IPS DF 4.7 (cell line): ENCODE measurements around the gene NKAIN2.
"Not testable (repeated sequence)": the region's sequence is repeated elsewhere in the genome, so short reads cannot be mapped to it uniquely, and the experiment has no call there.

Experiments used
- DNase-seq: peaks from one replicate; pipeline ENCODE4 v3.0.0-alpha.2; 2013; ENCODE audit warnings: low spot score; ENCODE audit errors: extremely low read depth

Gene NKAIN2

DNA sequence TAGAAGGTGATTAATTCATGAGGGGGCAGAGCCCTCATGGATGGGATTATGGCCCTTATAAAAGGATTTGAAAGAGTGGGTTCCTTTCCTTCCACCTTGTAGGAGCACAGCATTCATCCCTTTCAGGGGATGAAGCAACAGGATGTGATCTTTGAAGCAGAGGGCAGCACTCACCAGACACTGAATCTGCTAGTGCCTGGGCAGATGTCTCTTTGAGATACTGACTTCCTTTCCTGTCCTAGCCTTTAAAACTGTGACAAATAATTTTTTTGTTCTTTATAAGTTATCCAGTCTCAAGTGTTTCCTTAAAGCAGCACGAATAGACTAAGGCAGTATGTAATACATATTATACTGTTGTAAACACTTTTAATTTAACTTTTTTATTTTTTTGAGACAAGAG lies 620.0 kb downstream of the NKAIN2 start:
- DNase-seq = no peak

DNA sequence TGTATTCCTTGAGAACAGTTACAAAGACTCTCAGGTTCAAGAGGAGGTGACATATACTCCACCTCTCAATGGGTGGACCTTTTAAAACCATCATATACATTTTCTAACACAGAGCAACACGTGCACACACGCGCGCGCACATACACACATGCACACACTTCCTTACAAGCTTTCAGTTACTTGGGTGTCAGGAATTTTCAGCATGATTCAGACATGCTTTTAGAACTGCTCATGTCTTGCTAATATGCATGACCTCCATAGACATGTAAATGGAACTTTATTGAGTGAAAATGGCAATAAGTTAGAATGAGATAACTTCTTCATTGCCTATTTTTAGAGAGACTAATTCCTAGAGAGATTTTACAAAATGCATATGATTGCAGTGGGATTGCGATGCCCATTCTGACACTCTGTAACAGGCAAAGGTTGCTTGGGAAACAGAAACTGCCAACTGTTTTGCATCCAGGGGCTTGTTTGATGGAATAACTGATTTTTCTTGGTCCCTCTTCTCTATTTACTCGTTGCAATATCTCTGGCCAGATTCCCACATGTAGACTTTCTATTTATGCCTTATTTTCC lies 627.2 kb downstream of the NKAIN2 start:
- DNase-seq = no peak

DNA sequence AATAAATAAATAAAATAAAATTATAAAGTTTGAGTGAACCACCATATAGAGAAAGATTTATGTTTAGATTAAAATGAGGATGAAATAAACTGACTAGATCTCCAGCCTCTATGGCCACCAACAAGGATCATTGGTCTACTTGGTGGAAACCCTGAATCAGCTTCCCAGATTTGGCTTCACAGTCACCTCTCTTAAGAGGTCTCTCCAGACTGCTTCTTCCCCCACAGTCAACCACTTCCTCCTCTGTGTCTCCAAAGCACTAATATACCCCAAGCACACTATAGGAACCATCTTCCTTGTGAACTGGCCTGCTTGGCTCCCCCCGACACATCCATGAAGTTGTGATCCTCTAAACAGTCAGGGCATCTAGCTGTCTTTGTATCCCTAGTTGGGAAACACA lies 629.0 kb downstream of the NKAIN2 start:
- no peak for DNase-seq

DNA sequence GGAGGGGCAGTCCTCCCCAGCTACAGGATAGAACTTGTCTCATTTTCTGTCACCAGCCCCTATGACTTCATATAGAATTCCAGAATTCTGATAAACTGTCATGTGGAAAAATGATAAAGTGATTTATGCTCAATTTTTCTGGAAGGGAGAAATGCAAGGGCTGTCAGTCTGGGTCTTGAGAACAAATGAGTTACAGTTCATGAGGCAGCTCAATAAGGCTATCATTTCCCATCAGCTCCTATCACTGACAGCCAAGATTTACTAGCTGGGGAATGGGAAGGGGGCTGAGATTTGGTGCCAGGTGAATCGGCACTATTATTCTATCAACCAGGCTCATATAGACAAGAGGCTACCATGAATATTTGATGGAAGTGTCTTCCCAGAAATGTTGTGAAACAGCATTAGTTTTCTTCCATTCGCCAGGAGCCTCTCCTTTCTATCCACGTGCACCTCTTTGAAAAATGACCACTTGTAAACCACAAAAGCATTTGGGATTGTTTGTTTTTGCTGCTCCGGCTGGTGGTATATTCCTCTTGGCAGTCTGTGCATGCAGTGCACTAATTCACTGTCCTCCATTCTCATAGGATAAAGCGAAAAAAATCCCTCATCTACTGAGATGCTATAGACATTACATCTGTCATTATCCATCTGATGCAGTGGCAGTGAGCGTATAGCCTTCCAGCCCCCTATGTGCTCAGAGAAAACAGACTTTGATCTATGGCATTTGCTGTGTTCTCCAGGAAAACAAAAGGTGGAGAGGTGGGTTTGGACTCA lies 629.9 kb downstream of the NKAIN2 start:
- DNase-seq = no peak

DNA sequence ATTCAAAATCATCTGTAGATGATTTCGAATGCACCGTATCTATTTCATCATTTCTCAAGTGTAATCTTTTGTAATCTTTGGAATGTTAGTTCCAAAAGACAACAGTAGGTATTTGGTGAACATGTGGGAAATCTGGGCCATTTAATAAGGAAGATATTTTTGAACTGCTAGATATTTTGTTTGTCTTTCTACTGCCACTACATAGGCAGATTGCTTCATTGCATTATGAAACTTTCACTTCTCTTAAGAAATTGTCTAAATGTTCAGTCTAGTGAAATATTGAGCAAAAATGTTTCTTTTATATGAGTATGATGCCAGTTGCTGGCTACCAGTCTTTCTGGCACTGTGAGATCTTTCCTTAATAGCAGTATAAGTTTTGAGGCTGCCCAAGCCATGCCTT lies 630.8 kb downstream of the NKAIN2 start:
- DNase-seq = no peak

DNA sequence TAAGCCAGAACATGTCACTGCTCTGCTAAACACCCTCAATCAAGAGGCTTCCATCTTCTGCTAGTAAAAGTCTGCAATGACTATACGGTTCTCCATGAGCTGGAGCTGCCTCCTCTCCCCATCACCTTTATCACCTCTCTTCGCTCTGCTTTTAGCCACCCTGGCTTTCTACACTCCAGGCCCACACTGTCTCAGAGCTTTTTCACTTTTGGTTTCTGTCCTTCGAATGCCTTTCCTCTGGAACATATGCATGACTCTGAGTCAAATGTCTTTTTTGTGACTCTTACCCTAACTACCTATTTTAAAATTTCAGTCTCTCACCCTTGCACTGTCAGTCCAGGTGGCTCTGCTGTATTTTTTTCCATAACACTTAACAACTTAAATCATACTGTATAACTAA lies 633.1 kb downstream of the NKAIN2 start:
- no peak for DNase-seq

DNA sequence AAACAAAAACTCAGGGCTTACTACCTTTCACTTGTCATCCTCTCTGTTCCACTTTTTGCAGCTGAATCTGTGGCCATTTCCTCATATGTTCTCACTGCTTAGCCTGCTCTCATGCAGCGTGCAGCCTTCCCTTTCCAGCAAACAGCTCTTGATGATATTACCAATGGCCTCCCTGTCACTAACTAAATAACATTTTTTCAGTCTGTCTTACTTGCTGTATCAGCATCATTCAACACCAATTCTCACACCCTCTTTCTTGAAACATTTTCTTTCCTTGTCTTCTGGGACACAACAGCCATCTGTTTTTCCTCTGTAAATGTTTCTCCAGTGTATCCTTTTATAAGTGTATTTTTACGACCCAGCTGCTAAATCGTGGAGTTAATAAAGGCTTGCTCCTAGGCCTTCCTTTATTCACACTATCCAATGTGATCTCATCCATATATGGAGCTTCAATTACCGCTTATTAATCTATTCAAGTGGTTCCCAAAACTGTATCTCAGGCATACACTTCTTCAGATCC lies 634.9 kb downstream of the NKAIN2 start:
- no peak for DNase-seq

DNA sequence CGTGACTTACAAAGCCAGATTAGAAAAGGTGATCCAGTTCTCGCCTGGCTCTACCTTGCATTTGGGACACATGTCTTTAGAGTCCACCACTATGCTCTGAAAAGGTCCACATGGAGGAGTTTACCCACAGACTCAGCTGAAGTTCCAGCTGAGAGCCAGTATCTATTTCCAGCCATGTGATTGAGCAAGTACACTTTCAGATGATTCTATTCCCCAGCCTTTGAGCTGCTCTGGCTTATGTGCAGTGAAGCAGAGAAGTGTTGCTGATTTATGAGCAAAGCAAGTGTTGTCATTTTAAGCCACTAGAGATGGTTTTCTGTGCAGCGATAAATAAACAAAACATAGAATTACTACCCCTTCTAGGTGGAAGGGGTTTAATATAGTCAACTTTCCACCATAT lies 637.8 kb downstream of the NKAIN2 start:
- no peak for DNase-seq

DNA sequence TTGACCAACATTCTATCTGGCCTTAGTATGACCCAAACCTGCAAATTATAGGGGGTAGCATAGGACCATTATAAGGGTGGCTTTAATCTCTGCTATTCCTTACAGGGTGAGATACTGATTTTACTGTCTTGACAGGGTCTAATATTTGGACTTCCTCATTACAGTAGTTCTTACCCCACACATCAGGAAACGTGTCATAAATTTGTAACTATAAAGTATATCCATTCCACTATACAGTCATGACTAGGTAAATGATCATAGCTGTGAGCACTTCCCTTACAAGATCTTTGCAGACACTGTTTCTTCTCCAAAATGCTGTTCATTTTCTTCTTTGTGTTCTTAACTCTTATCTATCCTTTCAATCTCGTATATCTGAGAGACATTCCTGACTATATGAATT lies 639.9 kb downstream of the NKAIN2 start:
- no peak for DNase-seq

DNA sequence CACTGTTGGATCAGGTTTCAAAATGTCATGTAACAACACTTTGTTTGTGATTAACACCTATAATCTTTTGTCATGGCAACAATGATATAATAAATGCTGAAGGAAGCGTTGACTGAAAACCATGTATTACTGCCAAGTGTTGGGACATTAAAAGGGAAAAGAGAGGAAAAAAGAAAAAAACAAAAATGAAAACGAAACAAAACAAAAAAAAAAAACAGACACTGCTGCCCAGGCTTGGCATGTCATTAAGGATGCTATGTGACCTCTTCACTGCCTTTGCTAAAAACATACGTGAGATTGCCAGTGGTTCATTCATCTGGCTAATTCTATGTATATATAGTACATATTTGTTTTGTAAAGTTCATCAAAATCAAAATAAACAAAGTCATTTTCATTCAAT lies 641.9 kb downstream of the NKAIN2 start:
- no peak for DNase-seq

DNA sequence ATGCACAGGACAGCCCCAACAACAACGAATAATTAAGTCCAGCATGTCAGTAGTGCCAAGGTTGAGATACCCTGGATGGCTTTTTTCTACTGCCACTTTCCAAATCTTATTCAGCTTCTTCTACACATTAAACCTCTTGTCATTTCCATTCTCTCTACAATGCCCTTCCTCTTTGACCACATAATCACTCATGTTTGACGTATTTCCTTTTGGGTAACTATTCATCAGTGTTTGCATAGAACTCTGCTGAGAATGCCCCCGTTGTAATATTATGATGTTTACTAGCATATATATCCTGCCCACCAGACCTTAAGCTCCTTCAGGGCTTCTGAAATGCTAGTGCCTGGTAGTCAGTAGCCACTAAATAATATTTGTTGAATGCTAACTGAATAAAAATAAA lies 643.3 kb downstream of the NKAIN2 start:
- no peak for DNase-seq

DNA sequence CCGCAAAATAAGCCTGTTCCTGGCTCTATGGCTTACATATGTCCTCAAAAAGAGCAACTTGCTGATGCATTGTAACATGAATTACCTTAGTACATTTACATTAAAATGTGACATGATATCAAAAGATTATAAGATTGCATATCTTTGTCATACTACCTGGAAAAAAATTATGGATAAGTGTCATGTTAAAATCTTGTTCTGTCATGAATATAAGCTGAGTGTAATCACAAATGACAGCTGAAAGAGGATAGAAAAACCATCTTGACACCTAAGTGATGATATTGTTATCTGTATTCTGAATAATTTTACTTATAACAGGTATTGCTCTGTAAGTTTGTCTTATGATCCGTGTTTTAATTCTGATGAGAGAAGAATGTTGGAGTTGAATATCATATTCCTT lies 655.6 kb downstream of the NKAIN2 start:
- no peak for DNase-seq

DNA sequence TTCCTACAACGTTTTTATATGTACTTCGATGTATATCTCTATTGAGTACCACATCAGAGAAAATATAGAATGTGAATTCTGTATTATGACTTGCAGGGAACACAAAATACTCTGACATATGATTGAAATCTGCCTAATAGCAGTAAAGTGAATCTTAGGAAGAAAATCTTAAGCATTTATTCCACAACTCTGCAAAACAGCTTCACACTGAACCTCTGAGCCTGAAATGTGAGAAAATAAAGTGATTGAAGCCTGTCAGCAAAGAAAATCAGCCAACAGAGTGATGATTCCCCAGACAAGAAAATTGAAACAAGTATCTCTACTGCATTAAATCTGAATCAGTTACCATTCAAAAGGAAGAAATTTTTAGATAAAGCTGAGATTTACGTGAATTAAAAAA lies 659.1 kb downstream of the NKAIN2 start:
- no peak for DNase-seq

DNA sequence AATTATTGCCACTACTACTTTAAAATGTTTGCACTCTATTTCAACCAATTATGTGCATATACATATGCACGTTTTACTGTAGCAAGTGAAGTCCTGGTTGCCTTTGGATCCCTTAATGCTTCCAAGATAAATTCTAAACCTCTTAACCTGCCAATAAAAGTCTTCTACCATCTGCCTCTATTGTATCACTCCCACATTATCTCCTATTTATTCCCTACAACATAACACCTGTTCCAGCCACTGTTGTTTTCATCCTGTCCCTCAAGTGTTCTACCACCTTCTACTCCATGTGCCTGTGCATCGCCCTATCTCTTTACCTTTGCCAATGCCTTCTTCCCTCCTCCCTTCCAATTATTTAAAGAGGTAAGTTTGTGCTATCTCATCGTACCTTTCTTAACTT lies 659.6 kb downstream of the NKAIN2 start:
- no peak for DNase-seq

DNA sequence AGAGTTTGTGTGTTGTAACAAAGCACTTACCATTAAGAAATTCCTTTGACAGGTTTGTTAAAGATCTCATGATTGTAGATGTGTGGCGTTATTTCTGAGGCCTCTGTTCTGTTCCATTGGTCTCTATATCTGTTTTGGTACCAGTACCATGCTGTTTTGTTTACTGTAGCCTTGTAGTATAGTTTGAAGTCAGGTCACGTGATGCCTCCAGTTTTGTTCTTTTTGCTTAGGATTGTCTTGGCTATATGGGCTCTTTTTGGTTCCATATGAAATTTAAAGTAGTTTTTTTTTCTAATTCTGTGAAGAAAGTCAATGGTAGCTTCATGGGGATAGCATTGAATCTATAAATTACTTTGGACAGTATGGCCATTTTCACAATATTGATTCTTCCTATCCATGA lies 660.9 kb downstream of the NKAIN2 start:
- DNase-seq = not testable (repeated sequence)

DNA sequence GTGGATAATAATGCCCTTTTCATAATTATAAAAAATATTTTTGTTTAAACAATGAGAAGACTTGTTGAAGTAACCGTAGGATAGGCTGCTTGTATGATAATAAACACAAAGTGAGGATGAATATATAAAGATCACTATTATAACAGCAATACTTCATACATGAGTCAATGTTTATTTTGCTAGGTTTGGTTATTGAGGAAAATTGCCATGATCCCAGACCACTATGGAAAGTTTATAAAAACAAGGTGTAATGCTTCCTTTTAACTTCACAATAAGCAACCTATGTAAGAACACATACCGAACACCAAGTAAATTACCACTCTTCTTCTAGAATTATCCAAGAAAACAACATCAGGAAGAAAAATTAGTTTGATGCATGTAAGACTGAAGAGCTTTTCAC lies 663.3 kb downstream of the NKAIN2 start:
- DNase-seq = no peak

DNA sequence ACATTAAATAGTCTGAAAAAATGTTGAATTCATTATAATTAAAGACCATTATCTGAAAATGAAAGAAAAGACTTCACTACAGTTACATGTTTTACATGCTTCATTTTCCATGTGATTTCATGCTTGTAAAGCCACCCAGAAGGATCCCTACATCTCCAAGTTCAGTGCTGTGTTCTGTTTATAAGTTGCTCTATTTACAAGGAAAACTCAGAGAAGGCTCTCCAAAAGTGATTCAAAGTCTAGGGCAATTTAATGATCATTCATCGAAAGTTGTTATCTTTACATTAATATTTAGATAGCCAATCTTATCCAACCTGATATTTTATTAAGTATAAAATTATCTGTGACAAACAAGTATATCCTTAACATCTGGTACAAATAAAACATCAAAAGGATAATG lies 663.7 kb downstream of the NKAIN2 start:
- no peak for DNase-seq

DNA sequence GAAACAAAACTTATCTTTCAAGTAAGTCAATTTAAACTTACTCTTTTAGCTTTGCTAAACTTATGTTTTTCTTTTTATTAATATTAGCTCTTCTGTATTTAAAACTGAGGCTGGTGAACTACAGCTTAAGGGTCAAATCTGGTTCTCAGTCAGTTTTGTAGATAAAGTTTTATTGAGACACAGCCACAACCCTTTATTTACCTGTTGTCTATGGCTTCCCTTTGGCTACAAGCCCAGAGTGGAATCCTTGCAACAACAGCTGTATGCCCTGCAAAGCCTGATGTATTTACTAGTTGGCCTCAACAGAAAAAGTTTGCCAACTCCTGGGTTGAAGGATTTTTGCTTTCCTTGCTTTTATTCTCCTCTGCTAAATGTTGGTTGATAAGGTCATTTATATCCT lies 667.1 kb downstream of the NKAIN2 start:
- no peak for DNase-seq

DNA sequence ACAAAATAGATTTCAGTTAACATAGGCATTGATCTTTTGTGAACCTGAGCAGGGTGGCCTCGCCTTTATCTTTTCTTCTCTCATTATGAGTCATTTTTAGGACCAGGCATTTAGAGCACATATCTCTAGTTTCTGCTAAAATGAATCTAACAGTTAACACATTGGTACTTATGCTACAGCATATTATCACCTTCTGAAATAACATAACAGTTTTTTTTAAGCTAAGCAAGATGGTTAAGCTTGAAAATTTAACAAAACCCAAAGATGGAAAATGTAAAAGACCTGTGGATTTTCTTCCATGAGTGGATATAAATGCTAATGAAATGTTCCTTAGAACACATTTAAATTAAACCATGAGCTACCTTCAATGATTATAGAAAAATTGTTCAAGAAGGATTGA lies 671.5 kb downstream of the NKAIN2 start:
- no peak for DNase-seq

DNA sequence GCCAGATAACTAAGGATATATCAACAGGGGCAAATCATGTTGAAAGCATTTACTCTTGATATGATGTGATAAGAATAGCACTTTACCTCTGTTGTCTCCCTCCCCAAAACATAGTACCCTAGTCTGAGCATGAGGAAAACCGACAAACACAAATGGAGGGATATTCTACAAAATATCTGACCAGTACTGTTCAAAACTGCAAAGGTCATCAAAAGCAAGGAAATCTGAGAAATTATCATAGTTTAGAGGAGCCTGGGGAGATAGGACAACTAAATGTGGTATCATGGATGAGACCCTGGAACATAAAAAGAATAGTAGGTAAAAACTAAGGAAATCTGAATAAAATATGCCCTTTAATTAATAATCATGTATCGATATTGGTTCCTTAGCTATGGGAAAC lies 675.2 kb downstream of the NKAIN2 start:
- DNase-seq = no peak

DNA sequence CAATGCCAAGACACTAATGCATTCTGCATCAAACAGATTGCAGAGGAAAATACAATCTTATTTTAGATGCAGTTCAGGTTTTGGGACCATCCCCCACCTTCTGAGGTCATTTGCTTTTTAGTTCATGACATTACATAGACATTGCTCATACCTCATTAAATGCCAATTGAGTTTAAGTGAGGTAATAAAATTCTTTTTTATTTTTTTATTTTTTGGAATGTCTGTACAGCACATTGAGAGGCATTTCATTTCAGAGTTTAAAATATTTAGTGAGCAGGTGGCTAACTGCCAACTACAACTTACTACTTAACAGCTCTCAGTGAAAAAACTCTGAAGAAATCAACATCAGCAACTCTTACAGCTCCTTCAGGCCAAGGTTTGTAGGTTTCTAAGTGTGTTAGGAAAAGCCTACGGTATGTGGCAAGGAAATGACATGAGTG lies 676.3 kb downstream of the NKAIN2 start:
- no peak for DNase-seq

DNA sequence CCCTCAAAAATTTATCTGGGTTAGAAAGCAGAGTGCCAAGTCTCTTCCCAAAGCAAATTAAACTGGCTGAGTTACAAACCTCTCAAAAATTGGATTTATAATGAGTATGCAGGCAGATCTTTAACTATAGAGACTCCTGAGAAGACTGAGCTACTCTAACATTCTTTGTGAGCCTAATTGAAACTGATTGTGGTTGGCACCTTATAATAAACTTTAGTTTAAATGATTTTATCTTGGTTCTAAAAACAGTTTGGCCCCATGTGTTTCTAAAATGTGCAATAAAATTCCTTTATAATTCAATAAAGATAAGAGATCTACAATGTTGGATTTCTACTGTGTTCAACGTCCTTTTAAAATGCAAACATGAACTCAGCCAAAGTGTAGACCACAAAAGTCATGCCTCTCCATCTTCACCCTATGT lies 678.4 kb downstream of the NKAIN2 start:
- no peak for DNase-seq
